Cerebellar cortex (tissue), 1 donor: ENCODE results near the gene C6orf120.

Experiments used
- DNase-seq: peaks from one replicate; pipeline ENCODE4 v3.0.0-alpha.2; 2015; ENCODE audit warnings: low spot score

C6orf120 gene

GRCh38 chr6:169725125-169726048 lies 23.5 kb downstream of the C6orf120 start:
- peak; percentile 42 for DNase-seq

- DNase-seq = no peak
Observed at GRCh38 chr6:169726049-169726400, 24.1 kb downstream of the C6orf120 start.

GRCh38 chr6:169726963-169727362 lies 25.0 kb downstream of the C6orf120 start:
- no peak for DNase-seq

- DNase-seq = no peak
Observed at GRCh38 chr6:169729961-169730360, 28.0 kb downstream of the C6orf120 start.

GRCh38 chr6:169738204-169738975 lies 36.5 kb downstream of the C6orf120 start:
- DNase-seq = no peak

- DNase-seq = no peak
Observed at GRCh38 chr6:169738976-169739529, 37.1 kb downstream of the C6orf120 start.

GRCh38 chr6:169741344-169741743 lies 39.4 kb downstream of the C6orf120 start:
- DNase-seq = no peak

GRCh38 chr6:169745405-169745804 lies 43.5 kb downstream of the C6orf120 start:
- DNase-seq = no peak

- no peak for DNase-seq
Observed at GRCh38 chr6:169746556-169746955, 44.6 kb downstream of the C6orf120 start.

- DNase-seq = peak; percentile 91
Observed at GRCh38 chr6:169751242-169752073, 49.5 kb downstream of the C6orf120 start, which contains the start of the genes DYNLT2 and ERMARD. DYNLT2 (minus strand) TSS chr6:169751572; CDS start chr6:169751458, 114 bp downstream. ERMARD (plus strand) TSS chr6:169751622; CDS start chr6:169751658, 36 bp downstream.

GRCh38 chr6:169752074-169752623 lies 50.2 kb downstream of the C6orf120 start:
- peak; percentile 31 for DNase-seq
